Mesendoderm (in vitro differentiated cells): ENCODE measurements around the gene SV2B.

Source experiments
- DNase-seq: peaks from one replicate; pipeline ENCODE4 v3.0.0; 2013
- H2AK5ac ChIP-seq: 2 replicates; pipeline ENCODE4 v1.6.1; 2013; ENCODE audit warnings: low read length, inconsistent platforms
- H2BK120ac ChIP-seq: 2 replicates; pipeline ENCODE4 v1.6.1; 2013; ENCODE audit warnings: low read depth, mild to moderate bottlenecking, low read length, moderate library complexity, mixed read lengths
- H2BK15ac ChIP-seq: replicated peaks from 2 replicates; pipeline ENCODE4 v1.6.1; 2013; ENCODE audit warnings: low read depth, mild to moderate bottlenecking, moderate library complexity
- H2BK5ac ChIP-seq: 2 replicates; pipeline ENCODE4 v1.6.1; 2013; ENCODE audit warnings: low read length, inconsistent platforms
- H3K18ac ChIP-seq: 2 replicates; pipeline ENCODE4 v1.6.1; 2013; ENCODE audit warnings: mild to moderate bottlenecking, low read length, mixed read lengths
- H3K23ac ChIP-seq: one replicate; pipeline ENCODE4 v1.6.1; 2013; ENCODE audit warnings: low read length
- H3K27ac ChIP-seq: 2 replicates; pipeline ENCODE4 v1.5.1; 2013; ENCODE audit warnings: low read depth, mild to moderate bottlenecking, inconsistent platforms, low read length, moderate library complexity
- H3K27me3 ChIP-seq: 2 replicates; pipeline ENCODE4 v1.6.1; 2013; ENCODE audit warnings: low read length, control low read depth, mild to moderate bottlenecking, inconsistent platforms; ENCODE audit not compliant: insufficient read depth, poor library complexity
- H3K36me3 ChIP-seq: 2 replicates; pipeline ENCODE4 v1.6.1; 2013; ENCODE audit warnings: low read length, inconsistent platforms; ENCODE audit not compliant: control insufficient read depth, insufficient read depth
- H3K4ac ChIP-seq: one replicate; pipeline ENCODE4 v1.6.1; 2013; ENCODE audit warnings: low read depth, mild to moderate bottlenecking, low read length, moderate library complexity
- H3K4me1 ChIP-seq: 2 replicates; pipeline ENCODE4 v1.6.1; 2013; ENCODE audit warnings: low read depth, low read length, inconsistent platforms; ENCODE audit not compliant: control insufficient read depth
- H3K4me2 ChIP-seq: 2 replicates; pipeline ENCODE4 v1.6.1; 2013; ENCODE audit warnings: low read length
- H3K4me3 ChIP-seq: 2 replicates; pipeline ENCODE4 v1.5.1; 2013; ENCODE audit warnings: mild to moderate bottlenecking, low read length
- H3K56ac ChIP-seq: one replicate; pipeline ENCODE4 v1.6.1; 2013; ENCODE audit warnings: low read length
- H3K79me1 ChIP-seq: 2 replicates; pipeline ENCODE4 v1.6.1; 2013; ENCODE audit warnings: low read length, inconsistent platforms
- H3K79me2 ChIP-seq: 2 replicates; pipeline ENCODE4 v1.6.1; 2013; ENCODE audit warnings: mild to moderate bottlenecking, low read length; ENCODE audit not compliant: control insufficient read depth, insufficient read depth
- H3K9ac ChIP-seq: 2 replicates; pipeline ENCODE4 v1.6.1; 2013; ENCODE audit warnings: low read length, inconsistent platforms
- H4K5ac ChIP-seq: one replicate; pipeline ENCODE4 v1.6.1; 2013; ENCODE audit warnings: low read length
- H4K8ac ChIP-seq: one replicate; pipeline ENCODE4 v1.6.1; 2013; ENCODE audit warnings: low read depth, mild to moderate bottlenecking, control low read depth, low read length, moderate library complexity
- WGBS: extraction: QIAGEN DNeasy Blood & Tissue Kit; methylation state at CpG from one replicate; pipeline ENCODE4 v1.1.7; 2013; ENCODE audit warnings: low lambda C conversion rate, missing lambda C conversion rate; ENCODE audit not compliant: insufficient coverage; ENCODE audit errors: extremely low coverage; 5-methylcytosine and 5-hydroxymethylcytosine counted together

Gene SV2B

DNA sequence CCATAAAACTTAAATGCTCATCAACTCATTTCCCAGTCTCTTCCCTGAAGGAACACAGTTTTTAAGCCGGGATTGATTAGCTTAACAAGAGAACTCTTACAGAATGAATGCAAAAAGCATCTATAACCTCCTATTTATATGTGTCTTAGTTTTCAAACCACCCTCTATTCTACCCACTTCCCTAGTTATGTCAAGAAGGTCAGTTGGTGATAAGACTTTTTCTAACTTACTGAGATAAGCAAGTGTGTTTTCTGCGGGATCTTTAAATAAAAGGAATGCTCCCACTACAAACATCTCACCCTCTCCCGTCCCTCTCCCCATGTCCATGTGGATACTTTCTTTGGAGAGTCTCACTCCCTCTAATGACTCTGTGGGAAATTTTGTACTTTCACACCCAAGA is 218.5 kb downstream of the SV2B start:
- WGBS, result no CpG with 5 or more reads among the region's 3 CpGs
- no peak overlapping the region for H4K8ac ChIP-seq
- no peaks in the 10 kb centered on the region for H3K4me1 ChIP-seq
- no peaks in the 10 kb centered on the region for H3K36me3 ChIP-seq
- no peaks in the 10 kb centered on the region for H3K27me3 ChIP-seq
- no peaks in the 10 kb centered on the region for H3K79me1 ChIP-seq
- H3K4me3 ChIP-seq, result no peak overlapping the region
- no peak overlapping the region for H2BK5ac ChIP-seq
- H3K9ac ChIP-seq, result no peak overlapping the region
- H2BK15ac ChIP-seq, result no peak overlapping the region
- H2BK120ac ChIP-seq, result no peak overlapping the region
- H3K23ac ChIP-seq, result no peak overlapping the region
- H3K4me2 ChIP-seq, result no peak overlapping the region
- no peak overlapping the region for H4K5ac ChIP-seq
- DNase-seq, result no peak
- no peak overlapping the region for H3K4ac ChIP-seq
- H3K18ac ChIP-seq, result no peak overlapping the region
- no peaks in the 10 kb centered on the region for H3K79me2 ChIP-seq
- H3K27ac ChIP-seq, result no peak overlapping the region
- H3K56ac ChIP-seq, result no peak overlapping the region
- no peak overlapping the region for H2AK5ac ChIP-seq

DNA sequence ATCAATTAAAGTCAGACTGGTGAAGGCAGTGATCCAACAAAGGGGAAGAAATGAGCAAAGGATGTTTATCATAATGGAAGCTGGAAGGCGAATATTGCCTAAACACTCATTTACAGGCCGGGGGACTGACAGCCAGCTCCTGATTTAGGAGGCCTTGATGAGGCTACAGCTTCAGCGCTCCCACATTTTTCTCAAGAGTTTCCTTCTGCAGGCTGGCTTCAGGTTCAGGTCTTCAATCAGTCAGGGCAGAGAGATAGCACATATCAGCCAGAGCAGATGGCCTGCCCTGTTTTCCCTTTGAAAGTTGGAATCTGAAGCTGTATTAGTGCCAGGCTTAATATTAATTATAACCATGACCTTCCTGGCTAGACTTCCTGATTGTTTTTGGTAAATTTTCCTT is 218.9 kb downstream of the SV2B start:
- no peak overlapping the region for H2BK5ac ChIP-seq
- no peak overlapping the region for H3K4me3 ChIP-seq
- H2BK120ac ChIP-seq, result no peak overlapping the region
- no peak overlapping the region for H4K8ac ChIP-seq
- H3K4ac ChIP-seq, result no peak overlapping the region
- no peak overlapping the region for H3K27ac ChIP-seq
- no peak overlapping the region for H3K23ac ChIP-seq
- H2BK15ac ChIP-seq, result no peak overlapping the region
- no peaks in the 10 kb centered on the region for H3K27me3 ChIP-seq
- no peak for DNase-seq
- H4K5ac ChIP-seq, result no peak overlapping the region
- no peak overlapping the region for H3K4me2 ChIP-seq
- no peaks in the 10 kb centered on the region for H3K79me1 ChIP-seq
- no peak overlapping the region for H3K9ac ChIP-seq
- no peaks in the 10 kb centered on the region for H3K79me2 ChIP-seq
- H3K18ac ChIP-seq, result no peak overlapping the region
- no peaks in the 10 kb centered on the region for H3K36me3 ChIP-seq
- no peaks in the 10 kb centered on the region for H3K4me1 ChIP-seq
- no CpG with 5 or more reads among the region's 3 CpGs for WGBS
- no peak overlapping the region for H2AK5ac ChIP-seq
- H3K56ac ChIP-seq, result no peak overlapping the region

DNA sequence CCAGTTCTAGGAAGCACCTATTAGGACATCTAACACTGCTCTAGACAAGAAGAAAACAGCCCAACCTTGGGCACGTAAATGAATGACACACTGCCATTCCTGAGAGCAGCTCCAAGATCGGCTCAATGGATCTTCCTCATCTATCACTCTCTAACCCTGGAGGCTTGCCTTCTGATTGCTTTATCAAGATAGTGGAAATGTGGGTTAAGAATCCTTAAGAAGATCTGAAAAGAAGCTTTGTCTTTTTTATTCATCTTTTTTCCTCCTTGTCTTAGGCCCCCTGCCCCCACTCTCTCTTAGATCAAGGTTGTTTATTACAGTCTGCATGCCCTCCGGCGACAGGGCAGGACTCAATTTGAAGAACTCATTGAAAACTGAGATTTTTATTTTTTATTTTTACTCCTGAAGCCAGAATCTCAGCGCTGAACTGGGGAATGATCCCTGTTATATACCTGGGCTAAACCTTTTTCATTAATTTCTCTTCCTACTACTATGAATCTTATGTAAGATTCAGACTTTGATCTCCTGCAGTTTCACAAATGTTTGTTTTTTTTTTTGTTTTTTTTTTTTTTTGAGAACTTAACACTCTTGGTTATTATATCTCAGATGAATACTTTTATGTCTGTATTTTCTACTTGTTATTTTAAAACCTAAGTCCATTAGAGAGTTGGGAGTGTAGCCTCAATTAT is 219.5 kb downstream of the SV2B start:
- Histone ChIP-seq H3K36me3 (no peaks in the 10 kb centered on the region), H3K4me2 (no peak overlapping the region), H3K27me3 (no peaks in the 10 kb centered on the region), H3K27ac (no peak overlapping the region), H3K9ac (no peak overlapping the region), H3K79me1 (no peaks in the 10 kb centered on the region), H3K79me2 (no peaks in the 10 kb centered on the region), H4K5ac (no peak overlapping the region), H3K18ac (no peak overlapping the region), H3K23ac (no peak overlapping the region), H4K8ac (no peak overlapping the region), H3K56ac (no peak overlapping the region), H3K4me3 (no peak overlapping the region), H3K4ac (no peak overlapping the region), H2BK120ac (no peak overlapping the region), H2BK5ac (no peak overlapping the region), H3K4me1 (no peaks in the 10 kb centered on the region), H2BK15ac (no peak overlapping the region), H2AK5ac (no peak overlapping the region)
- WGBS, result no CpG with 5 or more reads among the region's 5 CpGs
- no peak for DNase-seq

- Histone ChIP-seq H3K79me2 (no peaks in the 10 kb centered on the region), H3K27ac (no peak overlapping the region), H3K27me3 (no peaks in the 10 kb centered on the region), H2AK5ac (no peak overlapping the region), H3K79me1 (no peaks in the 10 kb centered on the region), H2BK5ac (no peak overlapping the region), H2BK15ac (no peak overlapping the region), H3K18ac (no peak overlapping the region), H3K4me3 (no peak overlapping the region), H3K4me2 (no peak overlapping the region), H4K5ac (no peak overlapping the region), H2BK120ac (no peak overlapping the region), H3K36me3 (no peaks in the 10 kb centered on the region), H3K4me1 (no peaks in the 10 kb centered on the region), H3K4ac (no peak overlapping the region), H3K56ac (no peak overlapping the region), H3K23ac (no peak overlapping the region), H3K9ac (no peak overlapping the region), H4K8ac (no peak overlapping the region)
- no CpG with 5 or more reads among the region's 4 CpGs for WGBS
- no peak for DNase-seq
These were observed 220.0 kb downstream of the SV2B start for GRCh38 chr15:91320101-91320500.

DNA sequence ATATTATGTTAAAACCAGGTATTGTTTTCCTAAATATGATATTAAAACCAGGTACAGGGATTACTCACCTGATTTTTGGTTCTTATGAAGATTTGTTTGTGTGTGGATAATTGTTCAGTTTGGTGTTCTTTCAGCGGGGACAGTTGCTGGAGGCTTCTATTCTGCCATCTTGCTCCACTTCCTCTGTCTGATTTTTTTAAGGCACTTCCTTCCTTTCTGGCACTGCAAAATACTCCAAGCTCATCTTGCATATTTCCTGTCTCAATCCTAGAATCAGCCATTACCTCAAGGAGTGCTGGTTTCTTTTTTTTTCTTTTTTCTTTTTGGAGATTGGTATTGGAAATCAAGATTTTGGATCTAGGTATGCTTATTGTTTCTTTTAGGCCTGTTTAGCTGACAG is 229.9 kb downstream of the SV2B start:
- Histone ChIP-seq H3K9ac (no peak overlapping the region), H3K4ac (no peak overlapping the region), H3K18ac (no peak overlapping the region), H2BK15ac (no peak overlapping the region), H2BK120ac (no peak overlapping the region), H3K56ac (no peak overlapping the region), H3K79me1 (no peaks in the 10 kb centered on the region), H3K23ac (no peak overlapping the region), H2AK5ac (no peak overlapping the region), H3K4me1 (no peaks in the 10 kb centered on the region), H4K5ac (no peak overlapping the region), H3K4me3 (no peak overlapping the region), H3K79me2 (no peaks in the 10 kb centered on the region), H3K27ac (no peak overlapping the region), H3K36me3 (no peaks in the 10 kb centered on the region), H3K27me3 (no peaks in the 10 kb centered on the region), H3K4me2 (no peak overlapping the region), H4K8ac (no peak overlapping the region), H2BK5ac (no peak overlapping the region)
- no CpG with 5 or more reads among the region's 1 CpG for WGBS
- no peak for DNase-seq

- Histone ChIP-seq H3K27ac (no peak overlapping the region), H3K4me1 (no peaks in the 10 kb centered on the region), H4K5ac (no peak overlapping the region), H3K9ac (no peak overlapping the region), H2BK15ac (no peak overlapping the region), H3K79me1 (no peaks in the 10 kb centered on the region), H3K4me3 (no peak overlapping the region), H2BK5ac (no peak overlapping the region), H3K18ac (no peak overlapping the region), H3K4ac (no peak overlapping the region), H3K27me3 (no peaks in the 10 kb centered on the region), H4K8ac (no peak overlapping the region), H3K23ac (no peak overlapping the region), H3K36me3 (no peaks in the 10 kb centered on the region), H3K56ac (no peak overlapping the region), H2BK120ac (no peak overlapping the region), H2AK5ac (no peak overlapping the region), H3K79me2 (no peaks in the 10 kb centered on the region), H3K4me2 (no peak overlapping the region)
- no CpG with 5 or more reads among the region's 4 CpGs for WGBS
- no peak for DNase-seq
These were observed 231.5 kb downstream of the SV2B start for GRCh38 chr15:91331581-91331980.
